ENCODE results near the gene PRKCH. TPM values are rescaled to one million over a fixed set of nuclear protein-coding genes. Genes with fewer than 3 reads are reported as not detected.

The PRKCH gene
- total RNA-seq, 2 donors from 2014 or later, result 27.6 to 33.9 TPM

DNA sequence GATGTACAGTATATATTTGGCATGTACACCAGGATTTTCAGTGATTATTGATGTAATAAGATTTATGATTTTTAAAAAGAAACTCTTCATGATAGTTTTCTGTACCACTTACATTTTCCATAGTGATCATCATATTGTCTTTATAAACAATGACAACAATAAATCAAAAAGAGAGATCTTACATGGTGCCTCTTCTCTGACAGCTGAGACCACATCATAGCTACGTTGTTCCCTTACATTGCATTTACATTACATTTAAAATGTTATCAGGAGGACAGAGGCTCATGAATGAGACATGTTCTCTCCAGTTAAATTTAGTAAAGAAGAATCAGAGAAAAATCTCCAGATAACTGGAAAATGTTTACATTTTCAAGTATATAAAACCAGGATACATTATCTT lies 112.4 kb downstream of the PRKCH start:
- Histone ChIP-seq H3K4me3 (no peak overlapping the region), H3K36me3 (no peaks in the 10 kb centered on the region), H3K27me3 (replicated peaks; ENCODE audit: insufficient read depth) (no peaks in the 10 kb centered on the region), H3K4me1 (replicated peaks) (no peaks in the 10 kb centered on the region), H3K27ac (no peak overlapping the region), H3K9me3 (no peaks in the 10 kb centered on the region)
- TF ChIP-seq POLR2A (IDR thresholded peaks at IDR 0.05) (no peak), POLR2AphosphoS5 (IDR thresholded peaks at IDR 0.05) (no peak)
- TF ChIP-seq, protein P1, sequence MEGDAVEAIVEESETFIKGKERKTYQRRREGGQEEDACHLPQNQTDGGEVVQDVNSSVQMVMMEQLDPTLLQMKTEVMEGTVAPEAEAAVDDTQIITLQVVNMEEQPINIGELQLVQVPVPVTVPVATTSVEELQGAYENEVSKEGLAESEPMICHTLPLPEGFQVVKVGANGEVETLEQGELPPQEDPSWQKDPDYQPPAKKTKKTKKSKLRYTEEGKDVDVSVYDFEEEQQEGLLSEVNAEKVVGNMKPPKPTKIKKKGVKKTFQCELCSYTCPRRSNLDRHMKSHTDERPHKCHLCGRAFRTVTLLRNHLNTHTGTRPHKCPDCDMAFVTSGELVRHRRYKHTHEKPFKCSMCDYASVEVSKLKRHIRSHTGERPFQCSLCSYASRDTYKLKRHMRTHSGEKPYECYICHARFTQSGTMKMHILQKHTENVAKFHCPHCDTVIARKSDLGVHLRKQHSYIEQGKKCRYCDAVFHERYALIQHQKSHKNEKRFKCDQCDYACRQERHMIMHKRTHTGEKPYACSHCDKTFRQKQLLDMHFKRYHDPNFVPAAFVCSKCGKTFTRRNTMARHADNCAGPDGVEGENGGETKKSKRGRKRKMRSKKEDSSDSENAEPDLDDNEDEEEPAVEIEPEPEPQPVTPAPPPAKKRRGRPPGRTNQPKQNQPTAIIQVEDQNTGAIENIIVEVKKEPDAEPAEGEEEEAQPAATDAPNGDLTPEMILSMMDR (IDR thresholded peaks at IDR 0.05), result no peak
- no peak for DNase-seq (ENCODE audit: low spot score)
- WGBS, result 62% methylated on average over 1 of the region's 1 CpG
- intact Hi-C loops (cut with DNase I), result no loop called here

DNA sequence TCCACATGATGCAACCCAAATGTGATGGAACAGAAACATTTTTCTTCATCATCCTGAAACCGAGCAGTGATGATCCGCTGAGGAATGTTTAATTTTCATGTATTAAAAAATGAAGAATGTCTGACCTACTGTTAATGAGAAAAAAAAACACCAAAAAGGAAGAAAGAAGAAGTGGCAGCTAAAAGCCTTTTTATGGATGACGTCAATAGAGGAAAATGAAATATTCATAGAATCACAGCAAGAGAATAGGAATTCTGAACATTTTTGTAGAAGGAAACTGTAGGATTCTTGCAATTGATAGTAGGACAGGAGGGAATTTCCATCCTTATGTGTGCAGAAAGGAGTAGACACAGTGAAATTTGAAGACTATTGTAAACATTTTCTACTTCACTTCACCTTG lies 112.9 kb downstream of the PRKCH start:
- H3K27ac ChIP-seq, result no peak overlapping the region
- H3K9me3 ChIP-seq, result no peaks in the 10 kb centered on the region
- DNase-seq (ENCODE audit: low spot score), result no peak
- H3K4me3 ChIP-seq, result no peak overlapping the region
- TF ChIP-seq POLR2AphosphoS5 (IDR thresholded peaks at IDR 0.05) (no peak), POLR2A (IDR thresholded peaks at IDR 0.05) (no peak)
- TF ChIP-seq, protein P1 (IDR thresholded peaks at IDR 0.05), result no peak
- no peaks in the 10 kb centered on the region for H3K27me3 ChIP-seq (replicated peaks; ENCODE audit: insufficient read depth)
- WGBS, result 85% methylated on average over 3 of the region's 3 CpGs
- intact Hi-C loops (cut with DNase I), result no loop called here
- no peaks in the 10 kb centered on the region for H3K36me3 ChIP-seq
- H3K4me1 ChIP-seq (replicated peaks), result no peaks in the 10 kb centered on the region

DNA sequence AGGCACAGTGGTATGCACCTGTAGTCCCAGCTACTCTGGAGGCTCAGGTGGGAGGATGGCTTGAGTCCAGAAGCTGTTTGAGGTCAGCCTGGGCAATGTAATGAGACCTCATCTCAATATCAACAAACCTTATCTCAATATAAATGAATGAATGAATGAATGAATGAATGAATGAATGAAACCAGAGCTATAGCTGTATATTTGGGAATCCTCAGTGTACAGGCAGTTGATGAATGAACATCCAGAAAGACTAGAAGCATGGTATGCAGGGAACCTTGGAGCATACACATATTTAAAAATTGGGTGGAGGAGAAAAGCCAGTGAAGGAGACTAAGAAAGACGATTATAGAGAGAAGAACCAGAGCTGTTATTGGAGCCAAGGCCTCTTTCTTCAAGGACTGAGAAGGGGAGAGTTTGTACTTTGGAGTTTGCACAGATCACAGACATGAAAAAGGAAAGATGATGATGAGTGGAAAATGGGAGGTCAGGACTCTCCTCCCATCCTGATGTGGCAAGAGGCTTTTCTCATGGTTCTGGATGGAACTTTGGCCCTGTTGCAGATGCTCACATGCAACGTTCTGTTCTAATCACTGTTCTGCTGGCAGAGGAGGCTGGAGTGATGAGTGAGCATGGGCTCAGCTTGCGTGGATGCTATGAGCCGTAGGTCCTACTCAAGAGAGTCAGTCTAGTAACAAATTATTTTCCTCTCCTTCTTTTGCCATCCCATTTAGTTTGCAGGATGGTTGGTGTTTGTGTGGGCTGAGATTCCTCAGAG lies 114.4 kb downstream of the PRKCH start:
- H3K27me3 ChIP-seq (replicated peaks; ENCODE audit: insufficient read depth), result no peaks in the 10 kb centered on the region
- TF ChIP-seq, protein P1 (IDR thresholded peaks at IDR 0.05), result no peak
- no peak for TF ChIP-seq POLR2A (IDR thresholded peaks at IDR 0.05)
- TF ChIP-seq POLR2AphosphoS5 (IDR thresholded peaks at IDR 0.05), result no peak
- DNase-seq (ENCODE audit: low spot score), result no peak
- H3K4me3 ChIP-seq, result no peak overlapping the region
- peak overlapping the region in 1 of 2 donors; percentile 65 for H3K27ac ChIP-seq
- no peaks in the 10 kb centered on the region for H3K9me3 ChIP-seq
- 79% methylated on average over 4 of the region's 4 CpGs for WGBS
- no peaks in the 10 kb centered on the region for H3K36me3 ChIP-seq
- intact Hi-C loops (cut with DNase I), result no loop called here
- peaks cover 7% of the 10 kb centered on the region for H3K4me1 ChIP-seq (replicated peaks)

DNA sequence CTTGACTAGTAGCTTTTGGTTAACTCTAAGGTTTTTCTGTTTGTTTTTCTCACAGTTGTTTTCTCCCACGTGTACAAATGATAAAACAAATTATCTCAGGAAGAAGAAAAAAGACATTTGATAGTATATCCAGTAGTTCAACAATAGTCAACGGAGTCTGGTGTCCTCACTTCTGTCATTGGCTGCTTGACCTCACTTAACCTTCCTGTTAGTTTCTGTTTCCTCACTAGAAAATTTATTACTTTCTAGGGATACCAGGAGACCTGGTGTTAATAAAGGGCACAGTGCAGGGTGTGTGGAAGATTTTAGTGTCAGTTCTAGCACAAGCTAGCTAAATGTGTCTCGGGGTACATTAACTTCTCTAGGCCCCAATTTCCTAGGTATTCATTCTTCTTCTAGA lies 116.0 kb downstream of the PRKCH start:
- Histone ChIP-seq H3K4me1 (replicated peaks) (peaks cover 7% of the 10 kb centered on the region), H3K36me3 (no peaks in the 10 kb centered on the region), H3K4me3 (no peak overlapping the region), H3K27ac (peak overlapping the region in 1 of 2 donors; percentile 65), H3K27me3 (replicated peaks; ENCODE audit: insufficient read depth) (no peaks in the 10 kb centered on the region), H3K9me3 (no peaks in the 10 kb centered on the region)
- intact Hi-C loops (cut with DNase I), result no loop called here
- WGBS, result 65% methylated on average over 3 of the region's 3 CpGs
- DNase-seq (ENCODE audit: low spot score), result no peak
- TF ChIP-seq POLR2A (IDR thresholded peaks at IDR 0.05) (no peak), POLR2AphosphoS5 (IDR thresholded peaks at IDR 0.05) (no peak)
- TF ChIP-seq, protein P1 (IDR thresholded peaks at IDR 0.05), result no peak

DNA sequence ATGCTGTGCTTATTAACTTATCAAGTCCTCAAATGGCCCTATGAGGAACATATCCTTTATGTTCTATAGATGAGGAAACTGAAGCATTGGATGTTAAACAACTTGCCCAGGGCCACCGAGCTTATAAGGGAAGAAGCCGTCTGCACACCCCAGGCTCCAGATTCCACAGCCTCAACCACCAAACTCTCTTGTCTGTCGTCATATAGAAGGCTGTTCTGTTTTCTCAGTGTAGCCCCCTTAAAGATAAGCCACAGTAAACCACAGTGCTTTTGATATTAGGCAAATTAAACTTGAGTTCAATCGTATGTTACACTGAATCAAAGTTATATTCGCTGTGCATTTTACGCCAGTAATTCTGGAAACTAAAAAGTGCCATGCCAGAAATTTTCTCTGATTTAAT lies 116.7 kb downstream of the PRKCH start:
- 88% methylated on average over 6 of the region's 6 CpGs for WGBS
- TF ChIP-seq POLR2AphosphoS5 (IDR thresholded peaks at IDR 0.05) (no peak), POLR2A (IDR thresholded peaks at IDR 0.05) (no peak)
- TF ChIP-seq, protein P1 (IDR thresholded peaks at IDR 0.05), result no peak
- Histone ChIP-seq H3K4me1 (replicated peaks) (peaks cover 7% of the 10 kb centered on the region), H3K27me3 (replicated peaks; ENCODE audit: insufficient read depth) (no peaks in the 10 kb centered on the region), H3K27ac (peak overlapping the region; percentile 16 to 65), H3K36me3 (no peaks in the 10 kb centered on the region), H3K9me3 (no peaks in the 10 kb centered on the region), H3K4me3 (no peak overlapping the region)
- intact Hi-C loops (cut with DNase I), result no loop called here
- no peak for DNase-seq (ENCODE audit: low spot score)
